Ascending aorta (tissue), 2 donors: ENCODE measurements around the gene CDC16. TPM values are rescaled to one million over a fixed set of nuclear protein-coding genes. Genes with fewer than 3 reads are reported as not detected.
A peak's percentile ranks its signal among the peaks of the same experiment; 100 is the strongest.

Experiments
- DNase-seq, 2 donors: peaks; one replicate each; pipeline ENCODE4 v3.0.0-alpha.2; 2019; ENCODE audit warnings: low spot score in 2 of 2
- H3K27ac ChIP-seq, 2 donors: fragments of 200-600 bp; sonication (generic); one replicate each; pipeline ENCODE4 v1.5.1; 2016 to 2017; ENCODE audit warnings: mild to moderate bottlenecking in 1 of 2
- H3K27me3 ChIP-seq: fragments of 200-600 bp; sonication (generic); one replicate; pipeline ENCODE4 v1.5.1; 2017
- H3K36me3 ChIP-seq, 2 donors: fragments of 200-600 bp; sonication (generic); one replicate each; pipeline ENCODE4 v1.5.1; 2016
- H3K4me1 ChIP-seq, 2 donors: fragments of 200-600 bp; sonication (generic); one replicate each; pipeline ENCODE4 v1.5.1; 2016 to 2017; ENCODE audit warnings: mild to moderate bottlenecking in 1 of 2
- H3K4me3 ChIP-seq, 2 donors: fragments of 200-600 bp; sonication (generic); one replicate each; pipeline ENCODE4 v1.5.1; 2016 to 2017; ENCODE audit warnings: mild to moderate bottlenecking in 1 of 2
- H3K9me3 ChIP-seq, 2 donors: fragments of 200-600 bp; sonication (generic); one replicate each; pipeline ENCODE4 v1.5.1; 2016
- intact Hi-C: fragments of 100-400 bp; cut with DNase I; formaldehyde crosslinking; loops from one replicate; pipeline ENCODE4 v1.15.1; 2023
- total RNA-seq: library from RNA; depleted of rRNA; stranded (reverse); fragments of >200 nt; gene quantifications from one replicate; pipeline ENCODE4 v1.1.0, GENCODE V29; 2016
- TF ChIP-seq, protein P1 (sequence below), 3 experiments: fragments of 200-600 bp in 2 of 3; fragments of 450-650 bp in 1 of 3; sonication (generic) in 2 of 3; IDR thresholded peaks; one replicate each; pipeline ENCODE4 v1.5.1; 2016 to 2019; ENCODE audit warnings: antibody characterized with exemption in 3 of 3, mild to moderate bottlenecking in 1 of 3, moderate library complexity in 1 of 3

Gene CDC16
- total RNA-seq, 1 donor from 2014 or later: 41.1 TPM

GRCh38 chr13:114235697-114236096 lies 1.0 kb downstream of the CDC16 start:
- Histone ChIP-seq H3K4me1 (peaks cover 6% of the 10 kb centered on the region in 2 donors), H3K4me3 (peak overlapping the region; percentile 83 to 91), H3K36me3 (peaks cover 31 to 38% of the 10 kb centered on the region in 2 donors), H3K27me3 (no peaks in the 10 kb centered on the region), H3K27ac (peak overlapping the region; percentile 28 to 78), H3K9me3 (no peaks in the 10 kb centered on the region)
- no peak for DNase-seq
- TF ChIP-seq, protein P1, sequence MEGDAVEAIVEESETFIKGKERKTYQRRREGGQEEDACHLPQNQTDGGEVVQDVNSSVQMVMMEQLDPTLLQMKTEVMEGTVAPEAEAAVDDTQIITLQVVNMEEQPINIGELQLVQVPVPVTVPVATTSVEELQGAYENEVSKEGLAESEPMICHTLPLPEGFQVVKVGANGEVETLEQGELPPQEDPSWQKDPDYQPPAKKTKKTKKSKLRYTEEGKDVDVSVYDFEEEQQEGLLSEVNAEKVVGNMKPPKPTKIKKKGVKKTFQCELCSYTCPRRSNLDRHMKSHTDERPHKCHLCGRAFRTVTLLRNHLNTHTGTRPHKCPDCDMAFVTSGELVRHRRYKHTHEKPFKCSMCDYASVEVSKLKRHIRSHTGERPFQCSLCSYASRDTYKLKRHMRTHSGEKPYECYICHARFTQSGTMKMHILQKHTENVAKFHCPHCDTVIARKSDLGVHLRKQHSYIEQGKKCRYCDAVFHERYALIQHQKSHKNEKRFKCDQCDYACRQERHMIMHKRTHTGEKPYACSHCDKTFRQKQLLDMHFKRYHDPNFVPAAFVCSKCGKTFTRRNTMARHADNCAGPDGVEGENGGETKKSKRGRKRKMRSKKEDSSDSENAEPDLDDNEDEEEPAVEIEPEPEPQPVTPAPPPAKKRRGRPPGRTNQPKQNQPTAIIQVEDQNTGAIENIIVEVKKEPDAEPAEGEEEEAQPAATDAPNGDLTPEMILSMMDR (IDR thresholded peaks at IDR 0.05): no peak
- intact Hi-C loops: no loop called here

GRCh38 chr13:114236227-114236626 lies 1.5 kb downstream of the CDC16 start:
- DNase-seq: no peak
- H3K27ac ChIP-seq: no peak overlapping the region
- peak overlapping the region in 1 of 2 donors; percentile 91 for H3K4me3 ChIP-seq
- H3K4me1 ChIP-seq: peaks cover 6% of the 10 kb centered on the region in 2 donors
- H3K9me3 ChIP-seq: no peaks in the 10 kb centered on the region
- no peaks in the 10 kb centered on the region for H3K27me3 ChIP-seq
- intact Hi-C loops: no loop called here
- TF ChIP-seq, protein P1 (IDR thresholded peaks at IDR 0.05): no peak
- H3K36me3 ChIP-seq: peaks cover 36 to 43% of the 10 kb centered on the region in 2 donors

DNA sequence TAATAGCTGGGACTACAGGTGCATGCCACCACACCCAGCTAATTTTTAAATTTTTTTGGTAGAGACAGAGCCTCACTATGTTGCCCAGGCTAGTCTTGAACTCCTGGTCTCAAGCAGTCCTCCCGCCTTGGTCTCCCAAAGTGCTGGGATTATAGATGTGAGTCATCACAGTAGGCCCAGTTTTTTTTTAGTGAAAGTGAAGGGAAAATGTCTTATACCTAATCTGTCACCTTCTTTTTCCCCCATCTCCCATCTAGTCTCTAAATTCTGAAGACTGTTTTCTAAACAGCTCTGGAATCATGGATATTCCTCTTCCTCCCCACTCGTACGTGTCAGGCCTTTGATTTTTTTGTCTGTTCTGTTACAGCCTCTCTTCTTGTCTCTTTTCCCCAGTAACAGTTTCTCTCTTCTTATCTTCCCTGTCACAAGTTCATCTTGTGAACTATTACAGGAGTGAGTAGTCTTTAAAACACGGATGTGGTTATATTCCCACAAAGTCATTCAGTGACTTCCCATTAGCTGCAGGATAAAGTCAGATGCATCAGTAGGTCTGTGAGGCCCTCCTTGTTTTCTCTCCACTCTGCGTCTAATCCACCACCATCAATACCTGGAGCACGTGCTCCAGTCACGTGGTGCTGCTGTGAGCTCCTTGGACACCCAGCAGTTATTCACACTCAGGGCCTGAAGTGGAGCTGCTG lies 2.9 kb downstream of the CDC16 start:
- H3K27ac ChIP-seq: no peak overlapping the region
- peaks cover 6% of the 10 kb centered on the region in 2 donors for H3K4me1 ChIP-seq
- intact Hi-C loops: no loop called here
- H3K27me3 ChIP-seq: no peaks in the 10 kb centered on the region
- H3K4me3 ChIP-seq: no peak overlapping the region
- TF ChIP-seq, protein P1 (IDR thresholded peaks at IDR 0.05): no peak
- H3K9me3 ChIP-seq: no peaks in the 10 kb centered on the region
- no peak for DNase-seq
- H3K36me3 ChIP-seq: peaks cover 49 to 57% of the 10 kb centered on the region in 2 donors

GRCh38 chr13:114241918-114242317 lies 7.2 kb downstream of the CDC16 start:
- no peaks in the 10 kb centered on the region for H3K4me1 ChIP-seq
- no peak overlapping the region for H3K4me3 ChIP-seq
- no peak overlapping the region for H3K27ac ChIP-seq
- TF ChIP-seq, protein P1 (IDR thresholded peaks at IDR 0.05): no peak
- DNase-seq: no peak
- intact Hi-C loops: no loop called here
- H3K9me3 ChIP-seq: no peaks in the 10 kb centered on the region
- no peaks in the 10 kb centered on the region for H3K27me3 ChIP-seq
- H3K36me3 ChIP-seq: peaks cover 87 to 94% of the 10 kb centered on the region in 2 donors

GRCh38 chr13:114243971-114244370 lies 9.3 kb downstream of the CDC16 start:
- Histone ChIP-seq H3K27me3 (no peaks in the 10 kb centered on the region), H3K4me1 (no peaks in the 10 kb centered on the region), H3K27ac (no peak overlapping the region), H3K36me3 (peaks cover 85 to 96% of the 10 kb centered on the region in 2 donors), H3K4me3 (no peak overlapping the region), H3K9me3 (no peaks in the 10 kb centered on the region)
- intact Hi-C loops: no loop called here
- TF ChIP-seq, protein P1 (IDR thresholded peaks at IDR 0.05): no peak
- DNase-seq: no peak
